ENCODE data around the gene CBFB.

- no peak for TF ChIP-seq GATA2 (IDR thresholded peaks at IDR 0.05; ENCODE audit: low read depth, low read length)
- TF ChIP-seq GATA3 (IDR thresholded peaks at IDR 0.05; ENCODE audit: low read depth, low read length): no peak
These were observed 7.4 kb downstream of the CBFB start for GRCh38 chr16:67036323-67036741.
